ENCODE measurements around the gene PTCHD1.

Gene PTCHD1

GRCh38 chrX:23332101-23332887, 2.4 kb upstream of the PTCHD1 start:
- Histone ChIP-seq H3K4me3 (ENCODE audit: low read length) (peak overlapping the region; percentile 65), H3K36me3 (ENCODE audit: control insufficient read depth, low read depth, low read length) (no peaks in the 10 kb centered on the region), H3K27ac (ENCODE audit: low read length) (no peak overlapping the region), H3K9me3 (ENCODE audit: control insufficient read depth, low read depth, low read length) (no peaks in the 10 kb centered on the region), H3K4me1 (ENCODE audit: control insufficient read depth, low read depth, low read length) (peaks cover 19% of the 10 kb centered on the region), H3K9ac (ENCODE audit: low read length) (no peak overlapping the region), H3K27me3 (ENCODE audit: control insufficient read depth, insufficient read depth, low read length) (peaks cover 72% of the 10 kb centered on the region)

DNA sequence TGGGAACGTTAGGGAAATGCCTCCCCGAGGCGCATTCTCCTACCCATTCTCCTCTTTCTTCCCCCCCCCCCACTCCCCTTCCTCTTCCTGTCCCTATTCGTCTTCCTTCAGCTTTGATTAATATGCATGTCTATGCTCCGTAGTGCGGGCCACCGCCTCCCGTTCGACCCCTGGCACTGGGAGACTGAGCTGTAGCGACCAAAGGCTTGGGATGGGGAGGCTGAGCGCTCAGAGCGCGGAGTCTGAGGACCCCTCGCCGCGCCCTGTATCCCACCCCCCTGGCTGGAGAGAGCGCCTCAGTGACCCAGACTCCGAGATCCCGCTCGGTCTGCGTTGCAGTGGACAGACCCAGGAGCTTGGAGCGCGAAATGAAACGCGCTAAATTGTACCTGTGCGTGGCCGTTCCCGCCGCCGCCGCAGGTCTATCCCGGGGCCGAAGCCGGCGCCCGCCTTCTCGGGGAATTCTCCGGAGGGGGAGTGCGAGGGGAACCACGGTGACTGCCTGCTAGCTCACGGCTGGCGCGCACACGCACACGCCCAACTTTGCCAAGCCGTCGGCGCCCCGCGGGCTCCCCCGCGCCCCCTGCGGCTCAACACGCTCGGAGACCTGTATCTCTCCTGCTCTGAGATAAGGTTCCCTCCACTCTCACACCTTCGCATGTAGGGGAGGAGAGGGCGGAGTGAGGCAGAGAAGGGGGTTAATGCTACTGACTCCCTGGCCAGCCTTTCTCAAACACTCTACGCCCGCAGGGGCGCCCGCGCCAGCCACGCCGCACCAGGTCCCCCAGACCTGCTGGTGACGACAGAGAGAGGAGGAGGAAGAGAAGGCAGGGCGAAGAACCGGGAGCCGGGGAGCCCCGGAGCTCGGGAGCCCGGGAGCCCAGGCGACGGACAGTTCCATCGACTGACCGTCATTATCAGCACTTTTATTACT, 1.5 kb upstream of the PTCHD1 start:
- Histone ChIP-seq H3K27me3 (ENCODE audit: control insufficient read depth, insufficient read depth, low read length) (peaks cover 76% of the 10 kb centered on the region), H3K4me3 (ENCODE audit: low read length) (peak overlapping the region; percentile 65), H3K9ac (ENCODE audit: low read length) (peak overlapping the region; percentile 4)

GRCh38 chrX:23333842-23334520, 668 bp upstream of the PTCHD1 start:
- H3K27ac ChIP-seq (ENCODE audit: low read length) = no peak overlapping the region
- H3K9ac ChIP-seq (ENCODE audit: low read length) = peak overlapping the region; percentile 4
- peak overlapping the region; percentile 65 for H3K4me3 ChIP-seq (ENCODE audit: low read length)
- no peaks in the 10 kb centered on the region for H3K36me3 ChIP-seq (ENCODE audit: control insufficient read depth, low read depth, low read length)
- H3K27me3 ChIP-seq (ENCODE audit: control insufficient read depth, insufficient read depth, low read length) = peaks cover 76% of the 10 kb centered on the region
- H3K4me1 ChIP-seq (ENCODE audit: control insufficient read depth, low read depth, low read length) = peaks cover 29% of the 10 kb centered on the region
- no peaks in the 10 kb centered on the region for H3K9me3 ChIP-seq (ENCODE audit: control insufficient read depth, low read depth, low read length)

More for the DNA sequence above, 1.5 kb upstream of the PTCHD1 start:
- Histone ChIP-seq H3K36me3 (ENCODE audit: control insufficient read depth, low read depth, low read length) (no peaks in the 10 kb centered on the region), H3K4me1 (ENCODE audit: control insufficient read depth, low read depth, low read length) (peaks cover 25% of the 10 kb centered on the region), H3K9me3 (ENCODE audit: control insufficient read depth, low read depth, low read length) (no peaks in the 10 kb centered on the region), H3K27ac (ENCODE audit: low read length) (no peak overlapping the region)

GRCh38 chrX:23334521-23334847, 165 bp upstream of the PTCHD1 start:
- Histone ChIP-seq H3K36me3 (ENCODE audit: control insufficient read depth, low read depth, low read length) (no peaks in the 10 kb centered on the region), H3K27me3 (ENCODE audit: control insufficient read depth, insufficient read depth, low read length) (peaks cover 76% of the 10 kb centered on the region), H3K4me3 (ENCODE audit: low read length) (peak overlapping the region; percentile 67), H3K9ac (ENCODE audit: low read length) (no peak overlapping the region), H3K9me3 (ENCODE audit: control insufficient read depth, low read depth, low read length) (no peaks in the 10 kb centered on the region), H3K27ac (ENCODE audit: low read length) (no peak overlapping the region), H3K4me1 (ENCODE audit: control insufficient read depth, low read depth, low read length) (peaks cover 29% of the 10 kb centered on the region)

DNA sequence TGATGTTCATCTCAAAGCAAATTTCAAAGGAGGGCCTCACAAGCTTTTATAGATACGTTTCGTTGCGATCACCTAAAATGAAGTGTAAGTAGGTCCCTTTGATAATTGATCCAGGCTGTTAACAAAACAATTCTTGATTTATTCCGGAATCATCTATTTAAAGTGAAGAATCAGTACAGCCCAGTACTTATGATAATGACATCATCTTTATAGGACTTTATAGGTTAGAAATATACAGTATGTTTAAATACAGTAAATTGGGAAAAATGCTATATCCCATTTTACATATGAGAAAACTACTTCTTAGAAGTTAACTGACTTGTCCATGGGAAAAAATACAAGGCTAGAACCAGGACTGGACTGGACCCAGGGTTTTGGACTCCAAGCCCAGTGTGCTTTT, 3.7 kb downstream of the PTCHD1 start:
- Histone ChIP-seq H3K4me1 (ENCODE audit: control insufficient read depth, low read depth, low read length) (peaks cover 36% of the 10 kb centered on the region), H3K9ac (ENCODE audit: low read length) (no peak overlapping the region), H3K4me3 (ENCODE audit: low read length) (no peak overlapping the region), H3K27me3 (ENCODE audit: control insufficient read depth, insufficient read depth, low read length) (peaks cover 39% of the 10 kb centered on the region), H3K9me3 (ENCODE audit: control insufficient read depth, low read depth, low read length) (no peaks in the 10 kb centered on the region), H3K36me3 (ENCODE audit: control insufficient read depth, low read depth, low read length) (no peaks in the 10 kb centered on the region), H3K27ac (ENCODE audit: low read length) (no peak overlapping the region)

- no peaks in the 10 kb centered on the region for H3K9me3 ChIP-seq (ENCODE audit: control insufficient read depth, low read depth, low read length)
- peaks cover 12% of the 10 kb centered on the region for H3K27me3 ChIP-seq (ENCODE audit: control insufficient read depth, insufficient read depth, low read length)
- H3K9ac ChIP-seq (ENCODE audit: low read length) = no peak overlapping the region
- peaks cover 39% of the 10 kb centered on the region for H3K4me1 ChIP-seq (ENCODE audit: control insufficient read depth, low read depth, low read length)
- H3K4me3 ChIP-seq (ENCODE audit: low read length) = no peak overlapping the region
- H3K36me3 ChIP-seq (ENCODE audit: control insufficient read depth, low read depth, low read length) = no peaks in the 10 kb centered on the region
- H3K27ac ChIP-seq (ENCODE audit: low read length) = no peak overlapping the region
Observed at GRCh38 chrX:23341452-23341851, 6.8 kb downstream of the PTCHD1 start.

DNA sequence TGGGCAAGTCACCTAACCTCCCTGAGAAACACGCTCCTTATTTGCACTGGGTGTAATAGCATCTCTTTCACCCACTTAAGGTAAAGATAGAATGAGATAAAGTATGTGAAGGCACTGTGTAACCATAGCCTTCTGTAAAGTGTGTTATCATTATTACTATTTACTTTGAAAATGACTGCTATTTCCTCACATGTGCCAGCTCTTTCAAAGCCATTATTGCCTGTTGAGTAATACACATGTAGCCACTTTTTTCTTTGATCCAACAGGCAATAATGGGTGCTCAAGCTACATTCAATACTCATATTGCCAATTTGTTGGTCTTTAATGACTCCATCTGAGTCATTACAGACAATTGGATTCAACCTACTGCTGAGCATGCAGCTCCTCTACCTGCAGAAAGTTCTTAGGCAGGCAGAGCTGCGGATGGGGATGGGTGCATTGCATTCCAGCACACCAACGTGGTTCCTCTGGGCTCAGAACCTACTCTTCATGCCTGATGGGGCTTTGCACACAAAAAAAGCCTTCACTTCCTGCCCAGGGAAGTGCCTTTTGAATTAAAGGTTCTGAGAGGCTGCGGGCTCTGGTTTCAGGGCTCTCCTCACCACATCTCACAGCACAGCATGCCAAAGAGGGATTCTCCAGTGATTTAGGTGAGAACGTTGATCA, 9.7 kb downstream of the PTCHD1 start:
- no peak overlapping the region for H3K27ac ChIP-seq (ENCODE audit: low read length)
- H3K36me3 ChIP-seq (ENCODE audit: control insufficient read depth, low read depth, low read length) = no peaks in the 10 kb centered on the region
- no peak overlapping the region for H3K4me3 ChIP-seq (ENCODE audit: low read length)
- peaks cover 24% of the 10 kb centered on the region for H3K4me1 ChIP-seq (ENCODE audit: control insufficient read depth, low read depth, low read length)
- H3K9ac ChIP-seq (ENCODE audit: low read length) = no peak overlapping the region
- no peaks in the 10 kb centered on the region for H3K9me3 ChIP-seq (ENCODE audit: control insufficient read depth, low read depth, low read length)
- H3K27me3 ChIP-seq (ENCODE audit: control insufficient read depth, insufficient read depth, low read length) = no peaks in the 10 kb centered on the region

- Histone ChIP-seq H3K36me3 (ENCODE audit: control insufficient read depth, low read depth, low read length) (no peaks in the 10 kb centered on the region), H3K27me3 (ENCODE audit: control insufficient read depth, insufficient read depth, low read length) (no peaks in the 10 kb centered on the region), H3K4me3 (ENCODE audit: low read length) (no peak overlapping the region), H3K4me1 (ENCODE audit: control insufficient read depth, low read depth, low read length) (peaks cover 24% of the 10 kb centered on the region), H3K27ac (ENCODE audit: low read length) (no peak overlapping the region), H3K9me3 (ENCODE audit: control insufficient read depth, low read depth, low read length) (no peaks in the 10 kb centered on the region), H3K9ac (ENCODE audit: low read length) (no peak overlapping the region)
Observed at GRCh38 chrX:23344904-23345271, 10.2 kb downstream of the PTCHD1 start.

DNA sequence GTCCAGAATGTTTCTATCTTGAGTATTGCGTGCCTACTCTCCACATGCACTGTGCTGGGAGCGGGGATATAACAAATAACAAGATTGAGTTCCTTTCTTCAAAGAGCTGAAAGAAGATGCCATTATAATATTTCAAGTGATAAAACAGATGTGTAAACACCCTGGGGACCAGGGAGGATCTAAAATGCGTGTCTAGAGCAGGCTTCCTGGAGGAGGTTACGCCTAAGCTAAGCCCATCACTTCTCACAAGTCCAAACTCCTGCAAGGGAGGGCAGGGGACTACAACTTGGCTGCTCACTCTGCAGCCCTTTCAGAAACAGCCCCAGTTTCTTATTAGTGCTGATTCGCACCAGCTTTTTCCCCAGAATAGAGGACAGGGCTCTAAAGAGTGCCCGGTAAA, 21.5 kb downstream of the PTCHD1 start:
- Histone ChIP-seq H3K27ac (ENCODE audit: low read length) (no peak overlapping the region), H3K36me3 (ENCODE audit: control insufficient read depth, low read depth, low read length) (no peaks in the 10 kb centered on the region), H3K27me3 (ENCODE audit: control insufficient read depth, insufficient read depth, low read length) (no peaks in the 10 kb centered on the region), H3K4me3 (ENCODE audit: low read length) (no peak overlapping the region), H3K4me1 (ENCODE audit: control insufficient read depth, low read depth, low read length) (no peaks in the 10 kb centered on the region), H3K9me3 (ENCODE audit: control insufficient read depth, low read depth, low read length) (no peaks in the 10 kb centered on the region), H3K9ac (ENCODE audit: low read length) (no peak overlapping the region)

- Histone ChIP-seq H3K4me1 (ENCODE audit: control insufficient read depth, low read depth, low read length) (no peaks in the 10 kb centered on the region), H3K27me3 (ENCODE audit: control insufficient read depth, insufficient read depth, low read length) (no peaks in the 10 kb centered on the region), H3K27ac (ENCODE audit: low read length) (no peak overlapping the region), H3K9me3 (ENCODE audit: control insufficient read depth, low read depth, low read length) (no peaks in the 10 kb centered on the region), H3K9ac (ENCODE audit: low read length) (no peak overlapping the region), H3K36me3 (ENCODE audit: control insufficient read depth, low read depth, low read length) (no peaks in the 10 kb centered on the region), H3K4me3 (ENCODE audit: low read length) (no peak overlapping the region)
Observed at GRCh38 chrX:23364416-23364815, 29.8 kb downstream of the PTCHD1 start.

- no peak overlapping the region for H3K9ac ChIP-seq (ENCODE audit: low read length)
- H3K9me3 ChIP-seq (ENCODE audit: control insufficient read depth, low read depth, low read length) = no peaks in the 10 kb centered on the region
- no peaks in the 10 kb centered on the region for H3K4me1 ChIP-seq (ENCODE audit: control insufficient read depth, low read depth, low read length)
- no peak overlapping the region for H3K4me3 ChIP-seq (ENCODE audit: low read length)
- H3K36me3 ChIP-seq (ENCODE audit: control insufficient read depth, low read depth, low read length) = no peaks in the 10 kb centered on the region
- no peak overlapping the region for H3K27ac ChIP-seq (ENCODE audit: low read length)
- no peaks in the 10 kb centered on the region for H3K27me3 ChIP-seq (ENCODE audit: control insufficient read depth, insufficient read depth, low read length)
Observed at GRCh38 chrX:23365541-23365940, 30.9 kb downstream of the PTCHD1 start.

All from iPS-18a (cell line).